A549 (cell line): ENCODE measurements around the gene ZNF775. TPM values are rescaled to one million over a fixed set of nuclear protein-coding genes. Genes with fewer than 3 reads are reported as not detected.

ENCODE experiments used
- ATAC-seq, 2 experiments: fragments of 200-7000 bp in 1 of 2; fragments of >200 bp in 1 of 2; cut with Nextera tagmentation in 1 of 2; cut with Tn5 transposase in 1 of 2; 3 replicates each; pipeline versions ENCODE4 v1.8.0 to v1.9.1; 2018 to 2020; ENCODE audit warnings: mild to moderate bottlenecking in 1 of 2, moderate library complexity in 1 of 2
- CTCF ChIA-PET: fragments of 300-600 bp; sonication (Branson Sonifier 250); formaldehyde crosslinking; extraction: SDS; loops from one replicate; lab custom pipeline; 2021; ENCODE audit warnings: antibody characterized with exemption, inconsistent platforms; lab: Yijun Ruan, JAX
- POLR2A ChIA-PET: fragments of 350-600 bp; formaldehyde crosslinking; extraction: SDS; loops from one replicate; lab custom pipeline; 2021; ENCODE audit warnings: antibody characterized with exemption, inconsistent platforms; lab: Yijun Ruan, JAX
- DNase-seq, 2 experiments: peaks; one replicate each; pipeline versions ENCODE4 v3.0.0 to v3.0.0-alpha.2; 2011 to 2016; ENCODE audit warnings: low read depth in 1 of 2, low spot score in 1 of 2
- FAIRE-seq: peaks from 2 replicates; lab custom pipeline; 2011; peaks lifted over from hg19 to GRCh38; lab: Jason Lieb, UNC
- H3K27ac ChIP-seq, 2 experiments: fragments of >200 bp; sonication (Bioruptor Twin); formaldehyde crosslinking; 3 replicates each; pipeline ENCODE4 v1.5.1; 2016 to 2017
- H3K4me1 ChIP-seq: fragments of >200 bp; sonication (Bioruptor Twin); formaldehyde crosslinking; 3 replicates; pipeline ENCODE4 v1.6.1; 2016
- H3K4me2 ChIP-seq: fragments of >200 bp; sonication (Bioruptor Twin); formaldehyde crosslinking; 3 replicates; pipeline ENCODE4 v1.6.1; 2016
- H3K4me3 ChIP-seq: fragments of >200 bp; sonication (Bioruptor Twin); formaldehyde crosslinking; 3 replicates; pipeline ENCODE4 v1.5.1; 2016
- H3K9me3 ChIP-seq: fragments of >200 bp; sonication (Bioruptor Twin); formaldehyde crosslinking; 3 replicates; pipeline ENCODE4 v1.6.1; 2016
- BHLHE40 ChIP-seq: IDR thresholded peaks from 2 replicates; pipeline ENCODE4 v1.6.1; 2012; ENCODE audit warnings: low read depth, low read length, inconsistent platforms
- CEBPB ChIP-seq, 2 experiments: fragments of >200 bp in 1 of 2; sonication (Bioruptor Twin) in 1 of 2; formaldehyde crosslinking in 1 of 2; IDR thresholded peaks; 2 replicates each; pipeline ENCODE4 v1.6.1; 2012 to 2016
- CHD2 ChIP-seq: fragments of 150-350 bp; IDR thresholded peaks from 2 replicates; pipeline ENCODE4 v1.6.1; 2014; ENCODE audit warnings: low read length; ENCODE audit not compliant: partially characterized antibody
- CTCF ChIP-seq: fragments of >200 bp; sonication (Bioruptor Twin); formaldehyde crosslinking; IDR thresholded peaks from 3 replicates; pipeline ENCODE4 v1.5.1; 2016
- ELK1 ChIP-seq: fragments of 150-350 bp; IDR thresholded peaks from 2 replicates; pipeline ENCODE4 v1.6.1; 2014; ENCODE audit warnings: low read depth, mild to moderate bottlenecking, low read length
- FOSB ChIP-seq: fragments of 250-450 bp; sonication (Bioruptor Pico); IDR thresholded peaks from 2 replicates; pipeline ENCODE4 v1.5.0; 2020; ENCODE audit warnings: mild to moderate bottlenecking, moderate library complexity
- FOSL2 ChIP-seq, 2 experiments: fragments of 450-650 bp in 1 of 2; fragments of >200 bp in 1 of 2; sonication (Bioruptor Twin) in 1 of 2; formaldehyde crosslinking; IDR thresholded peaks; 2 replicates each; pipeline versions ENCODE4 v1.5.0 to v1.6.1; 2016 to 2020; ENCODE audit warnings: mild to moderate bottlenecking in 1 of 2, moderate library complexity in 1 of 2
- FOXS1 ChIP-seq: fragments of 250-450 bp; sonication (Bioruptor Pico); IDR thresholded peaks from 2 replicates; pipeline ENCODE4 v1.5.0; 2020; ENCODE audit warnings: mild to moderate bottlenecking, moderate library complexity
- GATA3 ChIP-seq: IDR thresholded peaks from 2 replicates; pipeline ENCODE4 v1.6.1; 2012; ENCODE audit warnings: borderline replicate concordance
- HES2 ChIP-seq: fragments of >200 bp; sonication (Bioruptor Twin); formaldehyde crosslinking; IDR thresholded peaks from 2 replicates; pipeline ENCODE4 v1.6.1; 2016
- HMGXB4 ChIP-seq: fragments of 250-450 bp; sonication (Bioruptor Pico); IDR thresholded peaks from 2 replicates; pipeline ENCODE4 v1.5.0; 2021; ENCODE audit warnings: mild to moderate bottlenecking, moderate library complexity, borderline replicate concordance
- KDM1A ChIP-seq: fragments of 200-600 bp; sonication (generic); IDR thresholded peaks from 2 replicates; pipeline ENCODE4 v1.6.1; 2016; ENCODE audit warnings: low read depth, mild to moderate bottlenecking
- KDM5A ChIP-seq: fragments of 200-600 bp; sonication (generic); IDR thresholded peaks from 2 replicates; pipeline ENCODE4 v1.6.1; 2016; ENCODE audit warnings: antibody characterized with exemption, mild to moderate bottlenecking
- MAX ChIP-seq: IDR thresholded peaks from 2 replicates; pipeline ENCODE4 v1.6.1; 2012
- MAZ ChIP-seq: fragments of 150-350 bp; IDR thresholded peaks from 2 replicates; pipeline ENCODE4 v1.6.1; 2014; ENCODE audit warnings: antibody characterized with exemption, low read depth, low read length, borderline replicate concordance
- MYC ChIP-seq: IDR thresholded peaks from 2 replicates; pipeline ENCODE4 v1.6.1; 2012; ENCODE audit warnings: mild to moderate bottlenecking, inconsistent platforms, low read length, improper control_type of control experiment, borderline replicate concordance
- NR3C1 ChIP-seq: fragments of >200 bp; sonication (Bioruptor Twin); formaldehyde crosslinking; IDR thresholded peaks from 3 replicates; pipeline ENCODE4 v1.6.1; 2017
- PBX3 ChIP-seq: IDR thresholded peaks from 2 replicates; pipeline ENCODE4 v1.6.1; 2012
- PHF8 ChIP-seq: fragments of 200-600 bp; sonication (generic); IDR thresholded peaks from 2 replicates; pipeline ENCODE4 v1.6.1; 2016; ENCODE audit warnings: low read depth, mild to moderate bottlenecking, antibody characterized with exemption, moderate library complexity, borderline replicate concordance
- POLR2A ChIP-seq: IDR thresholded peaks from 2 replicates; pipeline ENCODE4 v1.6.1; 2012; ENCODE audit warnings: mild to moderate bottlenecking, low read length
- RARB ChIP-seq: fragments of 250-450 bp; sonication (Bioruptor Pico); IDR thresholded peaks from 2 replicates; pipeline ENCODE4 v1.8.0; 2021; ENCODE audit warnings: mild to moderate bottlenecking, moderate library complexity
- REST ChIP-seq: fragments of 200-600 bp; sonication (generic); IDR thresholded peaks from 2 replicates; pipeline ENCODE4 v1.6.1; 2016; ENCODE audit warnings: antibody characterized with exemption, mild to moderate bottlenecking, moderate library complexity
- SMC3 ChIP-seq: fragments of >200 bp; sonication (Bioruptor Twin); formaldehyde crosslinking; IDR thresholded peaks from 3 replicates; pipeline ENCODE4 v1.6.1; 2018; ENCODE audit warnings: inconsistent platforms
- SREBF2 ChIP-seq: fragments of 450-650 bp; IDR thresholded peaks from 2 replicates; pipeline ENCODE4 v1.6.1; 2014; ENCODE audit warnings: mild to moderate bottlenecking, moderate library complexity
- TFCP2L1 ChIP-seq: fragments of 250-450 bp; sonication (Bioruptor Pico); IDR thresholded peaks from 2 replicates; pipeline ENCODE4 v1.5.0; 2021; ENCODE audit warnings: mild to moderate bottlenecking
- ZC3H11A ChIP-seq: fragments of 450-650 bp; IDR thresholded peaks from 2 replicates; pipeline ENCODE4 v1.6.1; 2014; ENCODE audit warnings: antibody characterized with exemption, mild to moderate bottlenecking
- ZFP36 ChIP-seq: fragments of 450-650 bp; IDR thresholded peaks from 2 replicates; pipeline ENCODE4 v1.6.1; 2014; ENCODE audit warnings: borderline replicate concordance; ENCODE audit not compliant: partially characterized antibody
- ZNF302 ChIP-seq: fragments of 250-450 bp; sonication (Bioruptor Pico); IDR thresholded peaks from 2 replicates; pipeline ENCODE4 v1.9.0; 2021; ENCODE audit warnings: inconsistent platforms, mild to moderate bottlenecking, moderate library complexity
- ZSCAN20 ChIP-seq: fragments of 250-450 bp; sonication (Bioruptor Pico); IDR thresholded peaks from 2 replicates; pipeline ENCODE4 v1.8.0; 2022; ENCODE audit warnings: mild to moderate bottlenecking, moderate library complexity
- WGBS: methylation state at CpG from one replicate; pipeline ENCODE4 v1.1.6; 2017; ENCODE audit errors: missing lambda C conversion rate; 5-methylcytosine and 5-hydroxymethylcytosine counted together
- polyA minus RNA-seq: library from RNA; depleted of rRNA, polyadenylated mRNA; stranded (reverse); fragments of >200 nt; gene quantifications from 2 replicates; pipeline ENCODE4 v1.2.3, GENCODE V29; 2011; rRNA and poly(A)+ RNA removed
- polyA plus RNA-seq, 4 experiments: library from polyadenylated mRNA; depleted of rRNA in 3 of 4; stranded (reverse); fragments of >200 nt; fragmentation: RNase III in 1 of 4; extraction: RNeasy Plus Mini Kit Qiagen cat#74134 plus additional on column Dnase treatment in 1 of 4; gene quantifications; 2 replicates in 3 of 4; 3 replicates in 1 of 4; pipeline ENCODE4 v1.2.3, GENCODE V29; 2011 to 2017

Gene ZNF775
- polyA plus RNA-seq (2011; rRNA removed) (1.5 and 1.7 TPM in 2 replicates), polyA plus RNA-seq (2017; fragmentation: RNase III; extraction: RNeasy Plus Mini Kit Qiagen cat#74134 plus additional on column Dnase treatment) (4.5 to 5.4 TPM (median 5.4 TPM) in 3 replicates), polyA minus RNA-seq (0.83 and 1.2 TPM in 2 replicates)
- polyA plus RNA-seq (2012; cell fraction: cytosol; rRNA removed) = 3.7 and 5.1 TPM in 2 replicates
- polyA plus RNA-seq (2012; cell fraction: nucleus; rRNA removed) = 4.8 and 9.0 TPM in 2 replicates

GRCh38 chr7:150378853-150379440 lies at the start of gene ZNF775:
TSS of gene ZNF775 (plus strand) at chr7:150379330. CDS start at chr7:150388471, 9,141 bp downstream.
- ATAC-seq (peak; percentile 91 to 97), FAIRE-seq (no peak), DNase-seq (peak; percentile 94 to 100)
- ChIA-PET POLR2A (interaction anchor here (1.3 to 2.1 kb wide), 2 partner anchors 10 to 649 kb away, joined by 5 to 44 read pairs; partner anchors contain the start of genes ABCB8 and REPIN1), CTCF (interaction anchor here (1.0 to 1.3 kb wide), 3 partner anchors 8 to 20 kb away, joined by 3 to 9 read pairs (median 4); partner anchors contain the start of gene REPIN1)
- WGBS = 0% methylated on average over 10 of the region's 60 CpGs
- Histone ChIP-seq H3K27ac (peak within 1 kb of the TSS; percentile 97 to 100), H3K4me2 (peak within 1 kb of the TSS; percentile 93), H3K4me3 (peak within 1 kb of the TSS; percentile 90), H3K4me1 (peaks cover 37% of the 10 kb centered on the region), H3K9me3 (no peaks in the 10 kb centered on the region)
- TF ChIP-seq ZNF302 (no peak), ZC3H11A (no peak), MAX (peak; percentile 59; the same call in 1 of the 2 replicates), CHD2 (no peak), GATA3 (no peak), SREBF2 (no peak), REST (peak; percentile 30; the same call in 1 of the 2 replicates), RARB (CRISPR knock-in tag) (no peak), ELK1 (no peak), PHF8 (peak; percentile 75), HES2 (no peak), KDM5A (no peak), HMGXB4 (CRISPR knock-in tag) (no peak), FOXS1 (CRISPR knock-in tag) (no peak), CTCF (no peak), MAZ (no peak), NR3C1 (no peak), FOSL2 (IDR thresholded peaks at IDR 0.05) (no peak), FOSL2 (CRISPR knock-in tag; IDR thresholded peaks at IDR 0.05) (no peak), POLR2A (peak; percentile 87), MYC (no peak; the same call in 1 of the 2 replicates), ZFP36 (no peak), BHLHE40 (no peak), KDM1A (no peak), CEBPB (IDR thresholded peaks at IDR 0.05) (no peak), SMC3 (no peak), PBX3 (peak; percentile 78), ZSCAN20 (CRISPR knock-in tag) (no peak), FOSB (CRISPR knock-in tag) (no peak), TFCP2L1 (CRISPR knock-in tag) (no peak)
